ENCODE results near the gene PIR.

PIR gene

DNA sequence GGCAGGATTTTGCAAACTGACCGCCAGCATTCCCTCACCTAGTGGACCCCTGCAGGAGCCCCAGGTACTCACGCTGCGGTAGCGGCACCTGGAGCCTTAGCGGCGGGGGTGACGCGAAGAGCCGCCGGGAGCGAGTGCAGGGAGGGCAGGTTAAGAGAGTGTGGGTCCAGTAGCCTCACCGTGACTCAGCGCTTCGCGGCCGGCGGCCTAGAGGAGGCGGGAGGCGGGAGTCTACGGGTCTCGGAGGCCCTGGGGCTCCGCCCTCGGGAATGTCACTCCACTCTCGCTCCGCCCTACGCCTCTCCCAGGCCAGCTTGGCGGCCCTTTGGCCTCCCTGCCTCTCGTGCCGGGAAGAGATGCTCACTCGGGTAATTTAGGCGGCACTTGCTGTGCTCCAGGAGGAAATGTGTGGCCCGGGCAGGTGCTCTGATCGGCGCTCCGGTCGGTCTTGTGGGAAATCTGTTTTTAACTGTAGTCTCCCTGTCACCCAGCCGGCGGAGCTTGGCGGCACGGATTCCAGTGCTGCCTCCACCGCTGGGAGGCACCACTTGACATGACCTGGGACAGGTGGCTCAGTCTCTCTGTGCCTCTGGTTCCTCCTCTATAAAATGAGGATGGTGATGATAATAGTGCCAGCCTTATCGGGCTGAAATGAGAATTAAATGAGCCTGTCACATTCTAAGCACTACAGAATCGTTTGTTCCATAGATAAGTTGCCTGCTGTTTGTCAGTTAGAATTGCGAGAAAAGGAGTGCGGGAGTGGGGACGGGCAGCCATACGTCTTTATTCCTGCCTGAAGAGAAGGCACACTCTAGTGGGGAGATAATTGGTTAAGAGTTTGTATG, at the start of gene PIR:
PIR (minus strand) TSS at position 216 of the 845 bp plus-strand sequence. CDS start 2,076 bp downstream, outside the sequence.
- Histone ChIP-seq H3K9me3 (no peaks in the 10 kb centered on the region), H3K4me3 (ENCODE audit: low read depth in 1 of 2, low read length in 1 of 2) (peak within 1 kb of the TSS; percentile 47 to 53), H3K27ac (peak within 1 kb of the TSS; percentile 62), H3K36me3 (no peaks in the 10 kb centered on the region), H3K4me1 (ENCODE audit: control insufficient read depth in 1 of 2, insufficient read depth in 1 of 2, low read depth in 1 of 2, low read length in 1 of 2) (peaks cover 12 to 17% of the 10 kb centered on the region in 2 experiments), H3K27me3 (no peaks in the 10 kb centered on the region)
- no peak for TF ChIP-seq CTCF (IDR thresholded peaks at IDR 0.05)

DNA sequence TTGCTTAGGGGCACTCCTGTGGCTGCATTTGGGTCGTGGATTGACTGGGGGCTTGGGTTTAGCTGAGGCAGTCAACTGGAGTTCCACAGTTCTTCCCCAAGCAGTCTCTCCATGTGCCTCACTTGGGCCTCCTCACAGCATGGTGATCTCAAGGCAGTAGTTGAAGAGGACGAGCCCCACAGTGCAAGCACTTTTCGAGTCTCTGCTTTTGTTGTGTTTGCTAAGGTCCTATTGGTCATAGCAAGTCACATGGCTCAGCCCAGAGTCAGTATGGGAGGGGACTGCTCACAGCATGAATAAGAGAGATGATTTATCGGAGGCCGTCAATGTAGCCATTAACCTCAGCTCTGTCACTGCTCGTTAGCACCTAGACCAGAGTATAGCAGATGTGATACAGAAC, 37.2 kb upstream of the PIR start:
- H3K27ac ChIP-seq: no peak overlapping the region
- no peak overlapping the region for H3K4me3 ChIP-seq (ENCODE audit: low read depth in 1 of 2, low read length in 1 of 2)
- peaks cover 91% of the 10 kb centered on the region for H3K36me3 ChIP-seq
- TF ChIP-seq CTCF (IDR thresholded peaks at IDR 0.05): no peak
- no peaks in the 10 kb centered on the region for H3K27me3 ChIP-seq
- no peaks in the 10 kb centered on the region for H3K4me1 ChIP-seq (ENCODE audit: control insufficient read depth in 1 of 2, insufficient read depth in 1 of 2, low read depth in 1 of 2, low read length in 1 of 2)
- H3K9me3 ChIP-seq: no peaks in the 10 kb centered on the region

DNA sequence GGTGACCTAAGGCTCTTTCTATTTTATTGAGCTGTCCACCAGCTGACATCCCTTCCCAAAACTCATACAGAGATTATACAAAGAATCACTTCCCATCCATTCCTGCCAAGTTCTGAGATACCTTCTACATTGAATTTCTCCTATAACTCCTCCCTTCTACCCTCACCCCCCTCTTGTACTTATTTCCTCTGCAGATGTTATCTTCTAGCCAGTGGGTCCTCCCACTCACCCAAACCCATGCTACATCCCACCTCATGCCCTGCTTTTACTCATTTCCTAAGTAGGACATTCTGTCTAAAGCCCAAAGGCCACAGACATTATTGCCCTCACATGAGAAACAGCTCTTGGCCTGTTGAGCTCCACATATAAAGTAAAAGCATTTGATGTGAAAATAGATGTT, 36.0 kb upstream of the PIR start:
- Histone ChIP-seq H3K27me3 (no peaks in the 10 kb centered on the region), H3K36me3 (peaks cover 90% of the 10 kb centered on the region), H3K4me3 (ENCODE audit: low read depth in 1 of 2, low read length in 1 of 2) (no peak overlapping the region), H3K9me3 (no peaks in the 10 kb centered on the region), H3K4me1 (ENCODE audit: control insufficient read depth in 1 of 2, insufficient read depth in 1 of 2, low read depth in 1 of 2, low read length in 1 of 2) (no peaks in the 10 kb centered on the region), H3K27ac (no peak overlapping the region)
- TF ChIP-seq CTCF (IDR thresholded peaks at IDR 0.05): no peak

DNA sequence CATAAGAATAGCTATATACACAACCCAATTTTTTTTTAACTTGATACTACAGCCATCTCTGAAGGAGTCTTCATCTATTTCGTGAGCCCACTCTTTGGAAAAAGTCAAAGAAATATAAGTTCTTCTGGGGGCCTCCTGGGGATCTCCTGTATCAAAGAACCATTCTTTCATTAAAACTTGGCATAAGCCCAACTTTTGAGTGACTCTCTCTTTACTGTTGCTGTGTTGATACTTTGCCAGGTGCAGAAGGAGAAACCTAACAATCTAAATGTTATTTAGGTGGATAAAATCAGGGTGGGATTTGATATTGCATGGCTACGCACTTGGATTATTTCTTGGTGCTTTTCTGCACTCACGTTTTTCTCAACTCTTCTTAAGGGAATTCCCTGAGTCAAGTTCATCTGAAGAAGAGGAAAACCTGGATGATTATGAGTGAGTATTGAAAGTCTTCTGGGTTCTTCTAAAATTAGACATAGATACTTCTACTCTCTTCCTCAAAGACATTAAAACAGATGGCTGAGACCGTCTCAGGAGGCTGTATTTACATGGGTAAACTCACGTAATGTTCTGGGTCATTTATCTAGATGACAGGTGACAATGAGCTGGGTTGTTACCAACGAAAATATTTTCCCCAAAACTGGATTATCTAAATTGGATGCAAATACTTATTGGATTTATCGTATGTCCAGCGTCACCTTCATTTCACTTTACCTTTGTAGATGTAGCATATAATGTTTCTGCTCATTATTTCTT, 32.7 kb upstream of the PIR start:
- H3K4me1 ChIP-seq (ENCODE audit: control insufficient read depth in 1 of 2, insufficient read depth in 1 of 2, low read depth in 1 of 2, low read length in 1 of 2): no peaks in the 10 kb centered on the region
- no peaks in the 10 kb centered on the region for H3K9me3 ChIP-seq
- no peak for TF ChIP-seq CTCF (IDR thresholded peaks at IDR 0.05)
- H3K27ac ChIP-seq: no peak overlapping the region
- no peak overlapping the region for H3K4me3 ChIP-seq (ENCODE audit: low read depth in 1 of 2, low read length in 1 of 2)
- H3K27me3 ChIP-seq: no peaks in the 10 kb centered on the region
- H3K36me3 ChIP-seq: peaks cover 86% of the 10 kb centered on the region

- H3K27me3 ChIP-seq: no peaks in the 10 kb centered on the region
- H3K36me3 ChIP-seq: peaks cover 84% of the 10 kb centered on the region
- no peak for TF ChIP-seq CTCF (IDR thresholded peaks at IDR 0.05)
- no peak overlapping the region for H3K27ac ChIP-seq
- no peaks in the 10 kb centered on the region for H3K4me1 ChIP-seq (ENCODE audit: control insufficient read depth in 1 of 2, insufficient read depth in 1 of 2, low read depth in 1 of 2, low read length in 1 of 2)
- H3K9me3 ChIP-seq: no peaks in the 10 kb centered on the region
- H3K4me3 ChIP-seq (ENCODE audit: low read depth in 1 of 2, low read length in 1 of 2): no peak overlapping the region
These were observed 31.3 kb upstream of the PIR start for GRCh38 chrX:15524417-15524816.

Measured in neutrophil (primary cell).